Fibroblast of lung (primary cell): ENCODE measurements around the gene MMP14. TPM values are rescaled to one million over a fixed set of nuclear protein-coding genes. Genes with fewer than 3 reads are reported as not detected.

Source experiments
- DNase-seq, 2 donors: peaks; one replicate each; pipeline versions ENCODE4 v3.0.0 to v3.0.0-alpha.2; 2010; ENCODE audit warnings: low read depth in 2 of 2
- H2AFZ ChIP-seq: 2 replicates; pipeline ENCODE4 v1.5.1; 2012; ENCODE audit warnings: low read length, control low read depth, inconsistent platforms
- H3K27ac ChIP-seq: 2 replicates; pipeline ENCODE4 v1.5.1; 2011; ENCODE audit warnings: low read length, control low read depth; ENCODE audit not compliant: insufficient read depth
- H3K27me3 ChIP-seq: 2 replicates; pipeline ENCODE4 v1.5.1; 2011; ENCODE audit warnings: mild to moderate bottlenecking, low read length; ENCODE audit not compliant: control insufficient read depth, insufficient read depth
- H3K36me3 ChIP-seq: 2 replicates; pipeline ENCODE4 v1.5.1; 2011; ENCODE audit warnings: low read length; ENCODE audit not compliant: control insufficient read depth, insufficient read depth
- H3K4me1 ChIP-seq: 2 replicates; pipeline ENCODE4 v1.5.1; 2011; ENCODE audit warnings: low read length; ENCODE audit not compliant: control insufficient read depth, insufficient read depth; ENCODE audit errors: extremely low read depth
- H3K4me2 ChIP-seq: 2 replicates; pipeline ENCODE4 v1.5.1; 2011; ENCODE audit warnings: low read length, control low read depth; ENCODE audit not compliant: insufficient read depth; ENCODE audit errors: extremely low read depth
- H3K4me3 ChIP-seq, 4 experiments: fragments of 200-600 bp in 1 of 4; sonication (generic) in 1 of 4; replicated peaks in 1 of 4; 2 replicates each; pipeline ENCODE4 v1.5.1; 2011 to 2016; ENCODE audit warnings: low read length in 4 of 4, low read depth in 3 of 4, mild to moderate bottlenecking in 3 of 4, control low read depth in 2 of 4, inconsistent platforms in 1 of 4, mixed read lengths in 1 of 4; ENCODE audit not compliant: insufficient read depth in 1 of 4; ENCODE audit errors: control extremely low read depth in 1 of 4
- H3K79me2 ChIP-seq: 2 replicates; pipeline ENCODE4 v1.5.1; 2012; ENCODE audit warnings: mild to moderate bottlenecking, low read length, inconsistent platforms; ENCODE audit not compliant: control insufficient read depth, insufficient read depth
- H3K9ac ChIP-seq: 2 replicates; pipeline ENCODE4 v1.5.1; 2011; ENCODE audit warnings: mild to moderate bottlenecking, low read length, control low read depth; ENCODE audit not compliant: insufficient read depth
- H3K9me3 ChIP-seq: 2 replicates; pipeline ENCODE4 v1.5.1; 2012; ENCODE audit warnings: low read depth, low read length; ENCODE audit not compliant: control insufficient read depth, insufficient read depth
- H4K20me1 ChIP-seq: 2 replicates; pipeline ENCODE4 v1.5.1; 2011; ENCODE audit warnings: low read length; ENCODE audit not compliant: control insufficient read depth, insufficient read depth; ENCODE audit errors: extremely low read depth
- EZH2 ChIP-seq: IDR thresholded peaks from 2 replicates; pipeline ENCODE4 v1.5.1; 2012; ENCODE audit warnings: low read length, control low read depth, mild to moderate bottlenecking; ENCODE audit errors: missing control alignments
- polyA plus RNA-seq, 2 donors: library from polyadenylated mRNA; depleted of rRNA in 1 of 2; stranded (reverse) in 1 of 2; unstranded in 1 of 2; fragments of >200 nt; gene quantifications; 2 replicates each; pipeline ENCODE4 v1.2.1, GENCODE V29; 2011 to 2012; ENCODE audit warnings: missing spikeins in 1 of 2
- total RNA-seq: library from RNA; depleted of rRNA; stranded (reverse); fragments of >200 nt; gene quantifications from 2 replicates; pipeline ENCODE4 v1.2.1, GENCODE V29; 2014
- TF ChIP-seq, protein P1 (sequence below), 2 donors: IDR thresholded peaks in 1 of 2; conservative IDR thresholded peaks in 1 of 2; 1 replicate in 1 of 2; 2 replicates in 1 of 2; pipeline ENCODE4 v1.5.1; 2011 to 2012; ENCODE audit warnings: low read length in 2 of 2, control low read depth in 1 of 2, inconsistent platforms in 1 of 2, low read depth in 1 of 2, mild to moderate bottlenecking in 1 of 2

MMP14 gene
- total and polyA plus RNA-seq, 2 donors (not counting 1 experiment from before 2014, with no cell fraction given): 375 to 397 TPM

DNA sequence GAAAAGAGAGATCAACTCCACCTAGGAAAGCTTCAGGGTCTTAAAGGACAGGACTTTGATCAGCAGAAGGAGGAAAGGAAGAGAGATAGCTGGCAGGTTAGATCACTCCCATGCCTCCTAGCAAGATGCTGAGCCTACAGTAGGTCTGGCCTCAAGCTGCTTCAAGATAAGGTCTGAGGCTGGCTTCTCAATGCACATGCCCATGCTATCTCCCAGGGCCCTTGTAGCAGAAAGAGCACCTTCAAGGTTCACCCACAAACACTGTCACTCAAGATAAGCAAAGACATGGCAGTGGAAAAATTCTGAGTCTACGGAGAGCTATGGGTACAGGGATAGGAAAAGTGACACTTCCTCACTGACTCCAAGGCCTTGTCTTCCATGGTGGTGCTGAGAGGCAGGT, 61.0 kb downstream of the MMP14 start:
- H4K20me1 ChIP-seq: no peaks in the 10 kb centered on the region
- no peak overlapping the region for H2AFZ ChIP-seq
- peaks cover 9% of the 10 kb centered on the region for H3K36me3 ChIP-seq
- no peak overlapping the region for H3K9ac ChIP-seq
- H3K27me3 ChIP-seq: no peaks in the 10 kb centered on the region
- no peak overlapping the region for H3K27ac ChIP-seq
- H3K4me2 ChIP-seq: no peak overlapping the region
- DNase-seq: no peak
- H3K79me2 ChIP-seq: no peaks in the 10 kb centered on the region
- TF ChIP-seq, protein P1, sequence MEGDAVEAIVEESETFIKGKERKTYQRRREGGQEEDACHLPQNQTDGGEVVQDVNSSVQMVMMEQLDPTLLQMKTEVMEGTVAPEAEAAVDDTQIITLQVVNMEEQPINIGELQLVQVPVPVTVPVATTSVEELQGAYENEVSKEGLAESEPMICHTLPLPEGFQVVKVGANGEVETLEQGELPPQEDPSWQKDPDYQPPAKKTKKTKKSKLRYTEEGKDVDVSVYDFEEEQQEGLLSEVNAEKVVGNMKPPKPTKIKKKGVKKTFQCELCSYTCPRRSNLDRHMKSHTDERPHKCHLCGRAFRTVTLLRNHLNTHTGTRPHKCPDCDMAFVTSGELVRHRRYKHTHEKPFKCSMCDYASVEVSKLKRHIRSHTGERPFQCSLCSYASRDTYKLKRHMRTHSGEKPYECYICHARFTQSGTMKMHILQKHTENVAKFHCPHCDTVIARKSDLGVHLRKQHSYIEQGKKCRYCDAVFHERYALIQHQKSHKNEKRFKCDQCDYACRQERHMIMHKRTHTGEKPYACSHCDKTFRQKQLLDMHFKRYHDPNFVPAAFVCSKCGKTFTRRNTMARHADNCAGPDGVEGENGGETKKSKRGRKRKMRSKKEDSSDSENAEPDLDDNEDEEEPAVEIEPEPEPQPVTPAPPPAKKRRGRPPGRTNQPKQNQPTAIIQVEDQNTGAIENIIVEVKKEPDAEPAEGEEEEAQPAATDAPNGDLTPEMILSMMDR (conservative IDR thresholded peaks at IDR 0.05 in 1 of 2, IDR thresholded peaks at IDR 0.05 in 1 of 2; ENCODE audit: low read depth in 1 of 2, low read length in 2 of 2): no peak
- TF ChIP-seq EZH2: no peak
- no peak overlapping the region for H3K4me3 ChIP-seq
- peaks cover 10% of the 10 kb centered on the region for H3K4me1 ChIP-seq
- no peaks in the 10 kb centered on the region for H3K9me3 ChIP-seq

Other genes starting within 250 kb of the MMP14 start
- gene DAD1, start 247.4 kb upstream of the MMP14 start, total RNA-seq: 235 and 249 TPM in 2 replicates
- 623 and 651 TPM in 2 replicates for gene DAD1, start 247.4 kb upstream of the MMP14 start, polyA plus RNA-seq
- 20.5 and 40.0 TPM in 2 replicates for gene ABHD4, start 238.3 kb upstream of the MMP14 start, total RNA-seq
- 41.3 and 61.2 TPM in 2 replicates for gene ABHD4, start 238.3 kb upstream of the MMP14 start, polyA plus RNA-seq
- not detected in 2 replicates for gene OR6J1, start 192.2 kb upstream of the MMP14 start, total RNA-seq
- not detected in 2 replicates for gene OR6J1, start 192.2 kb upstream of the MMP14 start, polyA plus RNA-seq
- 66.5 and 67.2 TPM in 2 replicates for gene OXA1L, start 69.9 kb upstream of the MMP14 start, total RNA-seq
- 141 and 159 TPM in 2 replicates for gene OXA1L, start 69.9 kb upstream of the MMP14 start, polyA plus RNA-seq
- gene SLC7A7, start 21.1 kb upstream of the MMP14 start, total RNA-seq: 5.1 and 6.3 TPM in 2 replicates
- gene SLC7A7, start 21.1 kb upstream of the MMP14 start, polyA plus RNA-seq: 7.1 and 9.5 TPM in 2 replicates
- gene MRPL52, start 6.7 kb upstream of the MMP14 start, total RNA-seq: 40.8 and 50.5 TPM in 2 replicates
- gene MRPL52, start 6.7 kb upstream of the MMP14 start, polyA plus RNA-seq: 38.0 and 44.1 TPM in 2 replicates
- 71.9 and 95.5 TPM in 2 replicates for gene LRP10, start 35.2 kb downstream of the MMP14 start, total RNA-seq
- gene LRP10, start 35.2 kb downstream of the MMP14 start, polyA plus RNA-seq: 100 and 130 TPM in 2 replicates
- gene REM2, start 46.6 kb downstream of the MMP14 start, total RNA-seq: 0.17 and 0.26 TPM in 2 replicates
- 0.02 and 0.06 TPM in 2 replicates for gene REM2, start 46.6 kb downstream of the MMP14 start, polyA plus RNA-seq
- gene RBM23, start 82.6 kb downstream of the MMP14 start, total RNA-seq: 44.9 and 51.0 TPM in 2 replicates
- gene RBM23, start 82.6 kb downstream of the MMP14 start, polyA plus RNA-seq: 85.0 and 85.3 TPM in 2 replicates
- gene PRMT5, start 92.8 kb downstream of the MMP14 start, total RNA-seq: 50.3 and 54.8 TPM in 2 replicates
- 91.7 and 136 TPM in 2 replicates for gene PRMT5, start 92.8 kb downstream of the MMP14 start, polyA plus RNA-seq
- 47.9 and 53.9 TPM in 2 replicates for gene HAUS4, start 120.5 kb downstream of the MMP14 start, total RNA-seq
- 21.9 and 25.8 TPM in 2 replicates for gene HAUS4, start 120.5 kb downstream of the MMP14 start, polyA plus RNA-seq
- gene AJUBA, start 146.0 kb downstream of the MMP14 start, total RNA-seq: 57.0 and 84.9 TPM in 2 replicates
- gene AJUBA, start 146.0 kb downstream of the MMP14 start, polyA plus RNA-seq: 26.1 and 41.3 TPM in 2 replicates
- gene C14orf93, start 173.6 kb downstream of the MMP14 start, total RNA-seq: 10.5 and 13.0 TPM in 2 replicates
- gene C14orf93, start 173.6 kb downstream of the MMP14 start, polyA plus RNA-seq: 4.8 and 5.4 TPM in 2 replicates
- gene PSMB5, start 198.3 kb downstream of the MMP14 start, total RNA-seq: 166 and 204 TPM in 2 replicates
- gene PSMB5, start 198.3 kb downstream of the MMP14 start, polyA plus RNA-seq: 237 and 276 TPM in 2 replicates
- gene PSMB11, start 205.6 kb downstream of the MMP14 start, total RNA-seq: under 0.01 TPM in 1 of 2 replicates, not detected in the other
- not detected in 2 replicates for gene PSMB11, start 205.6 kb downstream of the MMP14 start, polyA plus RNA-seq
- gene CDH24, start 220.9 kb downstream of the MMP14 start, total RNA-seq: 5.6 and 6.2 TPM in 2 replicates
- gene CDH24, start 220.9 kb downstream of the MMP14 start, polyA plus RNA-seq: 5.0 and 6.5 TPM in 2 replicates